ENCODE results near the gene NUP107.
A peak's percentile ranks its signal among the peaks of the same experiment; 100 is the strongest.
"Not testable (repeated sequence)": the region's sequence is repeated elsewhere in the genome, so short reads cannot be mapped to it uniquely, and the experiment has no call there.

Gene NUP107

GRCh38 chr12:68686595-68687521, at the start of gene NUP107:
TSS of gene NUP107 (plus strand) at chr12:68686978. CDS start at chr12:68687066, 88 bp downstream.
- DNase-seq (ENCODE audit: low spot score) = peak; percentile 97

GRCh38 chr12:68637439-68637838, 49.3 kb upstream of the NUP107 start:
- DNase-seq (ENCODE audit: low spot score) = not testable (repeated sequence)

GRCh38 chr12:68638171-68638570, 48.6 kb upstream of the NUP107 start:
- no peak for DNase-seq (ENCODE audit: low spot score)

- no peak for DNase-seq (ENCODE audit: low spot score)
Measured at GRCh38 chr12:68638721-68639395, 47.9 kb upstream of the NUP107 start.

- DNase-seq (ENCODE audit: low spot score) = no peak
Measured at GRCh38 chr12:68639396-68639767, 47.4 kb upstream of the NUP107 start.

GRCh38 chr12:68641138-68641537, 45.6 kb upstream of the NUP107 start:
- DNase-seq (ENCODE audit: low spot score) = peak; percentile 69

GRCh38 chr12:68646484-68646883, 40.3 kb upstream of the NUP107 start:
- DNase-seq (ENCODE audit: low spot score) = no peak

- DNase-seq (ENCODE audit: low spot score) = no peak
Measured at GRCh38 chr12:68647507-68647906, 39.3 kb upstream of the NUP107 start.

- peak; percentile 71 for DNase-seq (ENCODE audit: low spot score)
Measured at GRCh38 chr12:68648179-68648578, 38.6 kb upstream of the NUP107 start.

- DNase-seq (ENCODE audit: low spot score) = no peak
Measured at GRCh38 chr12:68665016-68665569, 21.7 kb upstream of the NUP107 start.

GRCh38 chr12:68667291-68667690, 19.5 kb upstream of the NUP107 start:
- DNase-seq (ENCODE audit: low spot score) = no peak

- no peak for DNase-seq (ENCODE audit: low spot score)
Measured at GRCh38 chr12:68667896-68668295, 18.9 kb upstream of the NUP107 start.

GRCh38 chr12:68671179-68671578, 15.6 kb upstream of the NUP107 start:
- DNase-seq (ENCODE audit: low spot score) = no peak

- DNase-seq (ENCODE audit: low spot score) = peak; percentile 48
Measured at GRCh38 chr12:68673788-68674187, 13.0 kb upstream of the NUP107 start.

GRCh38 chr12:68674376-68674775, 12.4 kb upstream of the NUP107 start:
- no peak for DNase-seq (ENCODE audit: low spot score)

- peak; percentile 65 for DNase-seq (ENCODE audit: low spot score)
Measured at GRCh38 chr12:68675101-68675842, 11.5 kb upstream of the NUP107 start.

GRCh38 chr12:68676854-68677253, 9.9 kb upstream of the NUP107 start:
- not testable (repeated sequence) for DNase-seq (ENCODE audit: low spot score)

- DNase-seq (ENCODE audit: low spot score) = no peak
Measured at GRCh38 chr12:68686262-68686594, 550 bp upstream of the NUP107 start.

- DNase-seq (ENCODE audit: low spot score) = no peak
Measured at GRCh38 chr12:68695454-68695853, 8.7 kb downstream of the NUP107 start.

GRCh38 chr12:68699486-68699885, 12.7 kb downstream of the NUP107 start:
- no peak for DNase-seq (ENCODE audit: low spot score)

GRCh38 chr12:68727776-68728175, 41.0 kb downstream of the NUP107 start:
- DNase-seq (ENCODE audit: low spot score) = no peak

GRCh38 chr12:68733661-68734071, 46.9 kb downstream of the NUP107 start:
- no peak for DNase-seq (ENCODE audit: low spot score)

Data from activated CD4-positive, alpha-beta T cell treated with anti-CD3 and anti-CD28 coated beads, Interleukin-2, Interleukin-4, amounts not matched to agents 100 ng/mL and 50 ng/mL, durations not matched to agents 16 hours and 8 hours (primary cell).